GM12891 (cell line): Measurements from ENCODE around the gene MTCH2.

Experiments
- POLR2A ChIP-seq: IDR thresholded peaks from 2 replicates; pipeline ENCODE4 v1.6.1; 2011; ENCODE audit warnings: low read depth, low read length, control low read depth
- POU2F2 ChIP-seq: IDR thresholded peaks from 2 replicates; pipeline ENCODE4 v1.6.1; 2011; ENCODE audit warnings: low read depth, mild to moderate bottlenecking, control low read depth, low read length, moderate library complexity
- TAF1 ChIP-seq: IDR thresholded peaks from 2 replicates; pipeline ENCODE4 v1.6.1; 2011; ENCODE audit warnings: low read depth, low read length, control low read depth

GRCh38 chr11:47667555-47667954 lies 25.2 kb upstream of the MTCH2 start:
- TF ChIP-seq POLR2A (no peak), TAF1 (no peak), POU2F2 (no peak)
